RWPE2 (cell line): ENCODE data around the gene CCNB2.
A peak's percentile ranks its signal among the peaks of the same experiment; 100 is the strongest.

Experiments
- ATAC-seq: fragments of 200-7000 bp; cut with Tn5 transposase; 3 replicates; pipeline ENCODE4 v1.9.1; 2021; ENCODE audit warnings: low read depth
- DNase-seq: peaks from one replicate; pipeline ENCODE4 v3.0.0-alpha.2; 2020; ENCODE audit warnings: low spot score
- H3K27ac ChIP-seq: fragments of 450-650 bp; 2 replicates; pipeline ENCODE4 v1.5.1; 2017; ENCODE audit warnings: mild to moderate bottlenecking; ENCODE audit not compliant: poor library complexity, severe bottlenecking
- H3K27me3 ChIP-seq: fragments of 250-450 bp; sonication (Bioruptor Pico); 2 replicates; pipeline ENCODE4 v1.5.1; 2021; ENCODE audit warnings: mild to moderate bottlenecking, moderate library complexity; ENCODE audit not compliant: insufficient read depth, poor library complexity, severe bottlenecking
- H3K36me3 ChIP-seq: fragments of 250-450 bp; sonication (Bioruptor Pico); 2 replicates; pipeline ENCODE4 v1.5.1; 2020; ENCODE audit warnings: low read depth, mild to moderate bottlenecking, moderate library complexity
- H3K4me1 ChIP-seq: fragments of 250-450 bp; sonication (Bioruptor Pico); 2 replicates; pipeline ENCODE4 v1.5.1; 2021; ENCODE audit warnings: mild to moderate bottlenecking, moderate library complexity; ENCODE audit not compliant: insufficient read depth, poor library complexity, severe bottlenecking
- H3K4me3 ChIP-seq: fragments of 250-450 bp; sonication (Bioruptor Pico); 2 replicates; pipeline ENCODE4 v1.5.1; 2021; ENCODE audit warnings: mild to moderate bottlenecking, moderate library complexity; ENCODE audit not compliant: severe bottlenecking
- H3K9me3 ChIP-seq: fragments of 250-450 bp; sonication (Bioruptor Pico); 2 replicates; pipeline ENCODE4 v1.5.1; 2021; ENCODE audit warnings: mild to moderate bottlenecking, moderate library complexity; ENCODE audit not compliant: severe bottlenecking
- CTCF ChIP-seq: fragments of 450-650 bp; IDR thresholded peaks from one replicate; pipeline ENCODE4 v1.5.1; 2017; ENCODE audit warnings: mild to moderate bottlenecking, moderate library complexity; ENCODE audit not compliant: poor library complexity, severe bottlenecking

Gene CCNB2

DNA sequence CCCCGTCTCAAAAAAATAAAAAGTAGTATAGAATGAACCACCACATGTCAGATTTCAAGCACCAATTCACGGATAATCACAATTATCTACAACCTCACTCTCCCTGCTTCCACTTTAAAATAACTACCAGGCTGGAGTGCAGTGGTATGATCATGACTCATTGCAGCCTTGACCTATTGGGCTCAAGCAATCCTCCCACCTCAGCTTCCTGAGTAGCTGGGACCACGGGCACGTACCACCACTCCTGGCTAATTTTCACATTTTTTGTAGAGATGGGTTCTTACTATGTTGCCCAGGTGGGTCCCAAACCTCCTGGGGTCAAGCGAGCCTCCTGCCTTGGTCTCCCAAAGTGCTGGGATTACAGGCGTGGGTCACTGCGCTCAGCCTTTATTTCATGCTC is 63.6 kb downstream of the CCNB2 start:
- peaks cover 67% of the 10 kb centered on the region for H3K4me1 ChIP-seq
- H3K36me3 ChIP-seq: peaks cover 76% of the 10 kb centered on the region
- DNase-seq (peak; percentile 61), ATAC-seq (peak; percentile 17; the same call in 1 of the 3 replicates)
- H3K9me3 ChIP-seq: no peaks in the 10 kb centered on the region
- H3K27ac ChIP-seq: peak overlapping the region; percentile 85
- H3K4me3 ChIP-seq: no peak overlapping the region
- no peak for TF ChIP-seq CTCF
- H3K27me3 ChIP-seq: no peaks in the 10 kb centered on the region

- no peaks in the 10 kb centered on the region for H3K9me3 ChIP-seq
- H3K4me1 ChIP-seq: peaks cover 67% of the 10 kb centered on the region
These were observed 64.3 kb downstream of the CCNB2 start for GRCh38 chr15:59169251-59169708.

GRCh38 chr15:59170295-59171066 is 65.5 kb downstream of the CCNB2 start:
- Histone ChIP-seq H3K4me1 (peaks cover 66% of the 10 kb centered on the region), H3K27ac (peak overlapping the region; percentile 85), H3K9me3 (no peaks in the 10 kb centered on the region), H3K4me3 (no peak overlapping the region), H3K36me3 (peaks cover 72% of the 10 kb centered on the region), H3K27me3 (no peaks in the 10 kb centered on the region)
- ATAC-seq (peak; percentile 69), DNase-seq (peak; percentile 87)
- no peak for TF ChIP-seq CTCF

More at GRCh38 chr15:59169251-59169708, 64.3 kb downstream of the CCNB2 start:
- H3K36me3 ChIP-seq: peaks cover 76% of the 10 kb centered on the region
- H3K4me3 ChIP-seq: no peak overlapping the region
- TF ChIP-seq CTCF: no peak
- no peak for DNase-seq
- no peaks in the 10 kb centered on the region for H3K27me3 ChIP-seq
- ATAC-seq: 0 out of 3 replicates have a peak, but pooled peaks have one; percentile 7
- peak overlapping the region; percentile 85 for H3K27ac ChIP-seq

DNA sequence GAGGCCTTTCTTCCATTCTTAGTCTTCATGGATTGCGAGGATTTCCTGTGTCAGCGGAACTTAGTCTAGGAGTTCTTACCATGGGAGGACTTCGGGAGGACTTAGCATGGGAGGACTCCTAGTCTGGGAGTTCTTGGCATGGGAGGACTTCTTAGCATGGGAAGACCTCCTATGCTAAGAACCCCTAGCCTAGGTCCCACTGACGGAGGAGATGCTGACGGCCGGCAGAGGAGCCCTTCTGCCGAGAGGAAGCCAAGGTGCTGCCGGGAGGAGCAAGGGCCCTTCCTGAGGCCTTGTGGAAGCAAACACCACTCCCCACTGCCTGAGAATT is 66.1 kb downstream of the CCNB2 start:
- ATAC-seq (no peak), DNase-seq (peak; percentile 51)
- Histone ChIP-seq H3K27me3 (no peaks in the 10 kb centered on the region), H3K36me3 (peaks cover 72% of the 10 kb centered on the region), H3K4me3 (no peak overlapping the region), H3K27ac (peak overlapping the region; percentile 85), H3K4me1 (peaks cover 66% of the 10 kb centered on the region), H3K9me3 (no peaks in the 10 kb centered on the region)
- TF ChIP-seq CTCF: no peak
